Chondrocyte (in vitro differentiated cells): ENCODE data around the gene ZNF571. TPM values are rescaled to one million over a fixed set of nuclear protein-coding genes. Genes with fewer than 3 reads are reported as not detected.

ENCODE experiments used
- DNase-seq: peaks from one replicate; pipeline ENCODE4 v3.0.0; 2021; ENCODE audit warnings: mixed read lengths, low spot score
- H3K27ac Mint-ChIP-seq: one replicate; pipeline ENCODE4 v1.8.0; 2021; ENCODE audit warnings: mild to moderate bottlenecking, moderate library complexity, mixed read lengths; ENCODE audit not compliant: unreplicated experiment
- H3K27me3 Mint-ChIP-seq: 2 replicates; pipeline ENCODE4 v1.8.0; 2021; ENCODE audit warnings: low read depth, mixed read lengths
- H3K36me3 Mint-ChIP-seq: 2 replicates; pipeline ENCODE4 v1.8.0; 2021; ENCODE audit warnings: low read depth, mixed read lengths
- H3K4me1 Mint-ChIP-seq: 2 replicates; pipeline ENCODE4 v1.8.0; 2021; ENCODE audit warnings: low read depth, mild to moderate bottlenecking, mixed read lengths
- H3K4me3 Mint-ChIP-seq: one replicate; pipeline ENCODE4 v1.8.0; 2021; ENCODE audit warnings: mild to moderate bottlenecking, moderate library complexity, mixed read lengths; ENCODE audit not compliant: unreplicated experiment
- H3K9me3 Mint-ChIP-seq: 2 replicates; pipeline ENCODE4 v1.8.0; 2021; ENCODE audit warnings: low read depth, mixed read lengths
- total RNA-seq: library from RNA; stranded (reverse); gene quantifications from 3 replicates; pipeline ENCODE4 v1.2.1, GENCODE V29; 2021
- TF ChIP-seq, protein P1 (sequence below): fragments of 200-600 bp; sonication (generic); IDR thresholded peaks from 2 replicates; pipeline ENCODE4 v1.5.0; 2021; ENCODE audit warnings: antibody characterized with exemption, mild to moderate bottlenecking, moderate library complexity

Gene ZNF571
- total RNA-seq, 1 donor from 2014 or later: 4.9 TPM

DNA sequence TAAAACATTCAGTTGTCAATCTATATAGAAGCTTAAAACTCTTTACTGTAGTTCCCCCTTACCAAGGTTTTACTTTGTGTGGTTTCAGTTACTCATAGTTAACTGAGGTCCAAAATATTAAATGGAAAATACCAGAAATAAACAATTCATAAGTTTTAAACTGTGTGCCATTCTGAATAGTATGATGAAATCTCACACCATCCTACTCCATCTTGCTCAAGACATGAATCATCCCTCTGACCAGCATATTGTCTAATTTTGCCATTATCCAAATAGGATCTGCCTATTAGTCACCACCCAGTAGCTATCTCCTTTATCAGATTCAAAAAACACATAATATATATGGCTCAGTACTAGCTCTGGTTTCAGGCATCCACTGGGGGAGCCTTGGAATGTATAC, 22.4 kb downstream of the ZNF571 start:
- H3K36me3 Mint-ChIP-seq: peaks cover 59% of the 10 kb centered on the region

DNA sequence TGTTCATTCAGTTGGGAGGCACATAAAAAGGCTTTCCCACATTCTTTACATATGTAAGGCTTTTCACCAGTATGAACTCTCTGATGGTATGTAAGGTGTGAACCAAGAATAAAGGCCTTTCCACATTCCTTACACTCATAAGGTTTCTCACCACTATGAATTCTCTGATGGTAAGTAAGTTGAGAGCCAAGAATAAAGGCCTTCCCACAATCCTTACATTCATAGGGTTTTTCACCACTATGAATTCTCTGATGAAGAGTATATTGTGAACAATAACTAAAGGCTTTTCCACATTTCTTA, 29.3 kb downstream of the ZNF571 start:
- no peaks in the 10 kb centered on the region for H3K4me1 Mint-ChIP-seq
- no peak overlapping the region for H3K4me3 Mint-ChIP-seq
- H3K27ac Mint-ChIP-seq: no peak overlapping the region
- no peaks in the 10 kb centered on the region for H3K27me3 Mint-ChIP-seq
- TF ChIP-seq, protein P1, sequence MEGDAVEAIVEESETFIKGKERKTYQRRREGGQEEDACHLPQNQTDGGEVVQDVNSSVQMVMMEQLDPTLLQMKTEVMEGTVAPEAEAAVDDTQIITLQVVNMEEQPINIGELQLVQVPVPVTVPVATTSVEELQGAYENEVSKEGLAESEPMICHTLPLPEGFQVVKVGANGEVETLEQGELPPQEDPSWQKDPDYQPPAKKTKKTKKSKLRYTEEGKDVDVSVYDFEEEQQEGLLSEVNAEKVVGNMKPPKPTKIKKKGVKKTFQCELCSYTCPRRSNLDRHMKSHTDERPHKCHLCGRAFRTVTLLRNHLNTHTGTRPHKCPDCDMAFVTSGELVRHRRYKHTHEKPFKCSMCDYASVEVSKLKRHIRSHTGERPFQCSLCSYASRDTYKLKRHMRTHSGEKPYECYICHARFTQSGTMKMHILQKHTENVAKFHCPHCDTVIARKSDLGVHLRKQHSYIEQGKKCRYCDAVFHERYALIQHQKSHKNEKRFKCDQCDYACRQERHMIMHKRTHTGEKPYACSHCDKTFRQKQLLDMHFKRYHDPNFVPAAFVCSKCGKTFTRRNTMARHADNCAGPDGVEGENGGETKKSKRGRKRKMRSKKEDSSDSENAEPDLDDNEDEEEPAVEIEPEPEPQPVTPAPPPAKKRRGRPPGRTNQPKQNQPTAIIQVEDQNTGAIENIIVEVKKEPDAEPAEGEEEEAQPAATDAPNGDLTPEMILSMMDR: no peak
- peaks cover 78% of the 10 kb centered on the region for H3K9me3 Mint-ChIP-seq
- no peak for DNase-seq
- peaks cover 81% of the 10 kb centered on the region for H3K36me3 Mint-ChIP-seq

More for the DNA sequence above, 22.4 kb downstream of the ZNF571 start:
- TF ChIP-seq, protein P1: no peak
- no peak overlapping the region for H3K27ac Mint-ChIP-seq
- no peak for DNase-seq
- H3K4me1 Mint-ChIP-seq: no peaks in the 10 kb centered on the region
- H3K4me3 Mint-ChIP-seq: no peak overlapping the region
- no peaks in the 10 kb centered on the region for H3K27me3 Mint-ChIP-seq
- H3K9me3 Mint-ChIP-seq: peaks cover 37% of the 10 kb centered on the region

DNA sequence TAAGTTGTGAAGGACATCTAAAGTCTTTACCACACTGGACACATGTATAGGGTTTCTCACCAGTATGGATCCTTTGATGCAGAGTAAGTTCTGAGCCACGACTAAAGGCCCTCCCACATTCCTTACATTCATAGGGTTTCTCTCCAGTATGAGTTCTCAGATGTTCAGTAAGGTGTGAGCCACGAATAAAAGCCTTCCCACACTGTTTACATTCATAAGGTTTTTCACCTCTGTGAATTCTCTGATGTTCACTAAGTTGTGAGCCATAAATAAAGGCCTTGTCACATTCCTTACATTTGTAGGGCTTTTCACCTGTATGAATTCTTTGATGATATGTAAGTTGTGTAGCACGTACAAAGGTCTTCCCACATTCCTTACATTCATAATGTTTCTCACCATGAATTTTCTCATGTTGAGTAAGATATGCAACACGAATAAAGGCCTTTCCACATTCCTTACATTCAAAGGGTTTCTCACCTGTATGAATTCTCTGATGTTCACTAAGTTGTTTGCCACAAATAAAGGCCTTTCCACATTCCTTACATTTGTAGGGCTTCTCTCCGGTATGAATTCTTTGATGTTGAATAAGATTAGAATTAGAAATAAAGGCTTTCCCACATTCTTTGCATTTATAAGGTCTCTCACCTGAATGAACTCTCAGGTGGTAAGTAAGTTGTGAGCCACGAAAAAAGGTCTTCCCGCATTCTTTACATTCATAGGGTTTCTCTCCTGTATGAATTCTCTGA, 29.8 kb downstream of the ZNF571 start:
- peaks cover 74% of the 10 kb centered on the region for H3K9me3 Mint-ChIP-seq
- no peak for DNase-seq
- no peaks in the 10 kb centered on the region for H3K4me1 Mint-ChIP-seq
- no peak overlapping the region for H3K4me3 Mint-ChIP-seq
- no peaks in the 10 kb centered on the region for H3K27me3 Mint-ChIP-seq
- TF ChIP-seq, protein P1: no peak
- H3K27ac Mint-ChIP-seq: no peak overlapping the region
- H3K36me3 Mint-ChIP-seq: peaks cover 78% of the 10 kb centered on the region

DNA sequence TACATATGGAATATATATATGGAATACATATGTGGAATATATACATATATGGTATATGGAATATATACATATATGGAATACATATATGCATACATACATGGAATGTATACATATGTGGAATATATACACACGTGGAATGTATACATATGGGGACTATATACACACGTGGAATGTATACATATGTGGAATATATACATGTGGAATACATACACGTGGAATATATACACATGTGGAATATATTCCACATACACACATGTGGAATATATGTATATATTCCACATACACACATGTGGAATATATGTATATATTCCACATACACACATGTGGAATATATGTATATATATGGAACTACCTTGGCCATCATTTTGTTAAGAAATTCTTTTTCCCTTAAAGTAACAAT, 31.1 kb downstream of the ZNF571 start:
- TF ChIP-seq, protein P1: no peak
- peaks cover 71% of the 10 kb centered on the region for H3K9me3 Mint-ChIP-seq
- no peak overlapping the region for H3K4me3 Mint-ChIP-seq
- no peaks in the 10 kb centered on the region for H3K4me1 Mint-ChIP-seq
- no peak overlapping the region for H3K27ac Mint-ChIP-seq
- DNase-seq: no peak
- peaks cover 77% of the 10 kb centered on the region for H3K36me3 Mint-ChIP-seq
- H3K27me3 Mint-ChIP-seq: no peaks in the 10 kb centered on the region

DNA sequence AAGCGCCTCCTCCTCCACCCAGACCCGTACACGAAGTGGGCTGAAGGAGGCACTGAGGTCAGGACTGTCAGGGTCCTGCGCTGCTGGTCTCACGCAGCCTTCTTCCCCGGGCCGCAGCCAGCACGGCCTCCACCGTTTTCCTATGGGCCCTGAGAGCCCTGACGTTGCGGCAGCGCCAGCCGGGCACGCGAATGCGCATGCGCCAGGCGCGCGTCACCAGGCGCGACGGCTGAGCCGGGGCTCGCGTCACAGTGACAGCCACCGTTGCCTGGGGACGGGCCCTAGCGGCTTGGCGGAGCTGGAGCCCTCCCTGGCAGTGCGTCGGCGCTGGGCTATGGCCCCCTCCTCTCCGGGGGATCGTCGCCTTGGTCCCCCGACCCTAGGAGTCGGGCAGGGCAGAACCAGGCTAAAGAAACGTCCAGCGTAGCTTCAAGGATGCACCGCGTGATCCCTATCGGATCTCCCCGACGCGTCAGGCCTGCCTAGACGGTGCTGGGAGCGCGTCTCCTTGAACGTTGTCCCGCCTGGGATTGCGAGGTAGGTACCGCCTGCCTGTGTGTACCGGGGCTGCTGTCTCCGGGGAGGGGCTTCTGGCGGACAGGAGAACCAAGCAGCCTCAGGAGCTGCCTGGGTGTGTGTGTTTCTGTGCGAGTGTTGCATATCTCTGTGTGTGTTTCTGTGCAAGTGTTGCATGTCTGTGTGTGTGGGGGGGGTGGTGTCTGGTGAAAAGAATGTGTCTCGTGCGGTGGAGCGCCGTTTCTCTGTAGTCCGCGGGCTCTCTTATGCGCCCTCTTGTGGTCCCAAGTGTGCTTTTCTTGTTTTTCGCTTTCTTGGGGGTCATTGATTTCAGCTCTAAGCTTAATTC, 43.2 kb downstream of the ZNF571 start:
- TF ChIP-seq, protein P1: no peak
- Mint-ChIP-seq H3K27ac (no peak overlapping the region), H3K36me3 (peaks cover 38% of the 10 kb centered on the region), H3K4me3 (no peak overlapping the region), H3K9me3 (peaks cover 66% of the 10 kb centered on the region), H3K4me1 (no peaks in the 10 kb centered on the region), H3K27me3 (no peaks in the 10 kb centered on the region)
- no peak for DNase-seq
